ENCODE data around the gene AIP. TPM values are rescaled to one million over a fixed set of nuclear protein-coding genes. Genes with fewer than 3 reads are reported as not detected.

AIP gene
- total and polyA plus RNA-seq, 9 of the 15 experiments (the other 6 are each of a cell fraction or from before 2014, with no cell fraction given): 5.2 to 92.5 (median 52.7) TPM

DNA sequence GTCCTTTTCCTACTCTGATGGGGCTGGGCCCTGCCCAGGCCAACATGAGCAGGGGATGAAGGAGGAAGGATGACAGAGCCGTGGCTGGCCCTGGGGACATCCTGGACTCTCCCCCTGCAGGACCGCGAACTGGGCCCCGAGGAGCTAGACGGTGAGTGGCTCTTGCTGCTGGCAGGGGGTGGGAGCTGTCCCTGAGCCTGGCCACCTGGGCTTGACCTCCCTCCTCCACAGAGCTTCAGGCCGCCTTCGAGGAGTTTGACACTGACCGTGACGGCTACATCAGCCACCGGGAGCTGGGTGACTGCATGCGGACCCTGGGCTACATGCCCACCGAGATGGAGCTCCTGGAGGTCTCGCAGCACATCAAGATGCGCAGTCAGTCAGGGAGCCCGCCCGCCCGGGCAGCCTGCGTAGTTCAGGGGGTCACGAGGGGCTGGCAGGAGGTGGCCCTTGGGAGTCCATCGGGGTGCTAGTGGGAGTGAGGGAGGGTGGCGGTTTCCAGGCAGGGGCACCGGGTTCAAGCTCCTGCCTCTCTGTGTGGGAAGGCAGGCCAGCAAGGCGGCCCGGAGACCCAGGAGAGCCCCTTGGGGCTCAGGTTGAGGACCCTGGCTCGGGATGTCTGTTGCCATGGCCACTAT lies 26.6 kb upstream of the AIP start:
- Histone ChIP-seq H3K4me3 (no peak overlapping the region), H2AFZ (ENCODE audit: low read depth, low read length) (0 out of 2 replicates have a peak overlapping the region, but pooled peaks have one; percentile 37), H3K9me1 (ENCODE audit: control insufficient read depth, insufficient read depth, low read length) (no peaks in the 10 kb centered on the region), H3K27ac (ENCODE audit: extremely low read depth, low read depth, low read length) (no peak overlapping the region), H3K9ac (ENCODE audit: insufficient read depth in 1 of 2, low read depth in 2 of 2, low read length in 2 of 2) (peak overlapping the region in 1 of 2 experiments; percentile 81; a peak in 2 of 4 replicates), H4K20me1 (replicated peaks; ENCODE audit: control insufficient read depth, insufficient read depth, low read length) (no peaks in the 10 kb centered on the region), H3K9me3 (replicated peaks; ENCODE audit: control insufficient read depth, insufficient read depth, low read depth, low read length) (no peaks in the 10 kb centered on the region), H3K4me2 (ENCODE audit: insufficient read depth, low read length) (no peak overlapping the region), H3K36me3 (ENCODE audit: control insufficient read depth, insufficient read depth, low read length) (no peaks in the 10 kb centered on the region), H3K79me2 (ENCODE audit: control insufficient read depth, insufficient read depth, low read length) (no peaks in the 10 kb centered on the region), H3K4me1 (replicated peaks in 1 of 2; ENCODE audit: control insufficient read depth in 2 of 2, insufficient read depth in 2 of 2, low read length in 2 of 2) (peaks cover 0 to 47% of the 10 kb centered on the region in 2 experiments; a peak in 2 of 5 replicates), H3K27me3 (ENCODE audit: control insufficient read depth in 2 of 2, insufficient read depth in 2 of 2, low read length in 2 of 2) (no peaks in the 10 kb centered on the region)
- in situ Hi-C loops (cut with MboI) (no loop called here), intact Hi-C loops (cut with micrococcal nuclease) (no loop called here)
- BruUV-seq (replicated peaks): no TSS peak
- ChIA-PET POLR2A (interaction anchor here (0.6 to 1.2 kb wide), 3 partner anchors 11 to 759 kb away, joined by 3 to 4 read pairs (median 3); no protein-coding TSS in a partner anchor), CTCF (ENCODE audit: low intra/inter-chr PET ratio) (no interaction called here)
- TF ChIP-seq CTBP1 (IDR thresholded peaks at IDR 0.05; ENCODE audit: borderline replicate concordance) (peak; percentile 16; the same call in 1 of the 2 replicates), ZNF197 (CRISPR knock-in tag; IDR thresholded peaks at IDR 0.05; ENCODE audit: low read depth) (no peak)
- TF ChIP-seq, protein P1, sequence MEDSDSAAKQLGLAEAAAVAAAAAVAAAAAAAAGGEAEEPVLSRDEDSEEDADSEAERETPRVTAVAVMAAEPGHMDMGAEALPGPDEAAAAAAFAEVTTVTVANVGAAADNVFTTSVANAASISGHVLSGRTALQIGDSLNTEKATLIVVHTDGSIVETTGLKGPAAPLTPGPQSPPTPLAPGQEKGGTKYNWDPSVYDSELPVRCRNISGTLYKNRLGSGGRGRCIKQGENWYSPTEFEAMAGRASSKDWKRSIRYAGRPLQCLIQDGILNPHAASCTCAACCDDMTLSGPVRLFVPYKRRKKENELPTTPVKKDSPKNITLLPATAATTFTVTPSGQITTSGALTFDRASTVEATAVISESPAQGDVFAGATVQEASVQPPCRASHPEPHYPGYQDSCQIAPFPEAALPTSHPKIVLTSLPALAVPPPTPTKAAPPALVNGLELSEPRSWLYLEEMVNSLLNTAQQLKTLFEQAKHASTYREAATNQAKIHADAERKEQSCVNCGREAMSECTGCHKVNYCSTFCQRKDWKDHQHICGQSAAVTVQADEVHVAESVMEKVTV (CRISPR knock-in tag; IDR thresholded peaks at IDR 0.05): no peak
- ATAC-seq: peak; percentile 39; the same call in 2 of the 3 replicates
- FAIRE-seq: no peak
- peak in 1 of 4 experiments; percentile 22 for DNase-seq (ENCODE audit: extremely low read depth in 1 of 4, low spot score in 3 of 4)
- WGBS (ENCODE audit: insufficient coverage, low coverage, missing lambda C conversion rate): 47% methylated on average over 22 of the region's 25 CpGs

Data from K562 (cell line).